Esophagus muscularis mucosa (tissue), 4 donors: Measurements from ENCODE around the gene COBL. TPM values are rescaled to one million over a fixed set of nuclear protein-coding genes. Genes with fewer than 3 reads are reported as not detected.

ENCODE experiments used
- DNase-seq: peaks from one replicate; pipeline ENCODE4 v3.0.0-alpha.2; 2017; ENCODE audit errors: extremely low spot score
- H3K27ac ChIP-seq, 4 donors: fragments of 200-600 bp; sonication (generic); replicated peaks in 1 of 4; 1 replicate in 3 of 4; 2 replicates in 1 of 4; pipeline ENCODE4 v1.5.1; 2016 to 2019; ENCODE audit warnings: mild to moderate bottlenecking in 1 of 4
- H3K27me3 ChIP-seq, 4 donors: fragments of 200-600 bp; sonication (generic); one replicate each; pipeline versions ENCODE4 v1.5.1 to v1.6.0; 2016 to 2019
- H3K36me3 ChIP-seq, 4 donors: fragments of 200-600 bp; sonication (generic); one replicate each; pipeline ENCODE4 v1.5.1; 2016 to 2019
- H3K4me1 ChIP-seq, 4 donors: fragments of 200-600 bp; sonication (generic); one replicate each; pipeline ENCODE4 v1.5.1; 2016 to 2019
- H3K4me3 ChIP-seq, 4 donors: fragments of 200-600 bp; sonication (generic); 1 replicate in 2 of 4; 2 replicates in 2 of 4; pipeline ENCODE4 v1.5.1; 2016 to 2019; ENCODE audit warnings: mild to moderate bottlenecking in 4 of 4, moderate library complexity in 1 of 4
- H3K9me3 ChIP-seq, 4 donors: fragments of 200-600 bp; sonication (generic); 1 replicate in 3 of 4; 2 replicates in 1 of 4; pipeline ENCODE4 v1.5.1; 2016 to 2019
- EP300 ChIP-seq: sonication (generic); formaldehyde crosslinking; IDR thresholded peaks from one replicate; pipeline ENCODE4 v1.6.1; 2017; ENCODE audit warnings: antibody characterized with exemption
- POLR2A ChIP-seq: fragments of 450-650 bp; IDR thresholded peaks from one replicate; pipeline ENCODE4 v1.6.1; 2017; ENCODE audit warnings: antibody characterized with exemption, moderate library complexity, mild to moderate bottlenecking, low read depth
- POLR2AphosphoS5 ChIP-seq, 2 donors: sonication (generic); formaldehyde crosslinking; IDR thresholded peaks; one replicate each; pipeline ENCODE4 v1.6.1; 2017; ENCODE audit warnings: antibody characterized with exemption in 2 of 2
- WGBS: methylation state at CpG from one replicate; pipeline ENCODE4 v1.1.5; 2018; 5-methylcytosine and 5-hydroxymethylcytosine counted together
- intact Hi-C: fragments of 100-400 bp; cut with DNase I; formaldehyde crosslinking; loops from one replicate; pipeline ENCODE4 v1.15.1; 2023
- total RNA-seq, 4 donors: library from RNA; depleted of rRNA; stranded (reverse); fragments of >200 nt; gene quantifications; one replicate each; pipeline versions ENCODE4 v1.1.0 to v1.2.1, GENCODE V29; 2016
- TF ChIP-seq, protein P1 (sequence below), 3 experiments: fragments of 200-600 bp in 2 of 3; fragments of 450-650 bp in 1 of 3; sonication (generic) in 2 of 3; IDR thresholded peaks; one replicate each; pipeline ENCODE4 v1.5.1; 2017 to 2019; ENCODE audit warnings: antibody characterized with exemption in 3 of 3, mild to moderate bottlenecking in 2 of 3, moderate library complexity in 1 of 3

COBL gene
- total RNA-seq, 4 donors from 2014 or later = 29.8 to 51.4 (median 45.9) TPM

DNA sequence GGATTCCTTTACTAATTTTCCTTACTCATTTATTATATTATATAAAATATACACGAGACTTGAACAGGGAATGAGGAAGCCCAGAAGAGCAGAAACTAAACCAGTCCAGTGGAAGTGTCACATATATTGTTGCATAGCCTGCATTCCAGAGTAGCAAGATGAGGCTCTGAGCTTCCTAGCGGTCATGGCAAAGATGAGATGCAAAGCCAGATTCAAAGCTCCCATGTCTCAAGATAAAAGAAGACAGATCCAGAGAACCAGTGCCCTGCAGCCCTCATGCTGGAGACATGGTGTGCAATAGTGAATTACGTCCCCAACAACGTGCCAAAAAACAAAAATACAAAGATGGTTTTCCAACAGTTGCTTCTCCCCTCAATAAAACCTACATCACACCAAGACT is 59.7 kb downstream of the COBL start:
- Histone ChIP-seq H3K27ac (peak overlapping the region in 1 of 4 donors; percentile 0), H3K4me3 (no peak overlapping the region), H3K36me3 (no peaks in the 10 kb centered on the region), H3K9me3 (no peaks in the 10 kb centered on the region), H3K27me3 (no peaks in the 10 kb centered on the region), H3K4me1 (peaks cover 12 to 16% (median 14%) of the 10 kb centered on the region in 4 donors)
- WGBS = 88% methylated on average over 4 of the region's 4 CpGs
- intact Hi-C loops = no loop called here
- no peak for TF ChIP-seq EP300
- no peak for TF ChIP-seq POLR2A
- TF ChIP-seq, protein P1, sequence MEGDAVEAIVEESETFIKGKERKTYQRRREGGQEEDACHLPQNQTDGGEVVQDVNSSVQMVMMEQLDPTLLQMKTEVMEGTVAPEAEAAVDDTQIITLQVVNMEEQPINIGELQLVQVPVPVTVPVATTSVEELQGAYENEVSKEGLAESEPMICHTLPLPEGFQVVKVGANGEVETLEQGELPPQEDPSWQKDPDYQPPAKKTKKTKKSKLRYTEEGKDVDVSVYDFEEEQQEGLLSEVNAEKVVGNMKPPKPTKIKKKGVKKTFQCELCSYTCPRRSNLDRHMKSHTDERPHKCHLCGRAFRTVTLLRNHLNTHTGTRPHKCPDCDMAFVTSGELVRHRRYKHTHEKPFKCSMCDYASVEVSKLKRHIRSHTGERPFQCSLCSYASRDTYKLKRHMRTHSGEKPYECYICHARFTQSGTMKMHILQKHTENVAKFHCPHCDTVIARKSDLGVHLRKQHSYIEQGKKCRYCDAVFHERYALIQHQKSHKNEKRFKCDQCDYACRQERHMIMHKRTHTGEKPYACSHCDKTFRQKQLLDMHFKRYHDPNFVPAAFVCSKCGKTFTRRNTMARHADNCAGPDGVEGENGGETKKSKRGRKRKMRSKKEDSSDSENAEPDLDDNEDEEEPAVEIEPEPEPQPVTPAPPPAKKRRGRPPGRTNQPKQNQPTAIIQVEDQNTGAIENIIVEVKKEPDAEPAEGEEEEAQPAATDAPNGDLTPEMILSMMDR (IDR thresholded peaks at IDR 0.05) = no peak
- TF ChIP-seq POLR2AphosphoS5 (IDR thresholded peaks at IDR 0.05) = no peak
- no peak for DNase-seq

DNA sequence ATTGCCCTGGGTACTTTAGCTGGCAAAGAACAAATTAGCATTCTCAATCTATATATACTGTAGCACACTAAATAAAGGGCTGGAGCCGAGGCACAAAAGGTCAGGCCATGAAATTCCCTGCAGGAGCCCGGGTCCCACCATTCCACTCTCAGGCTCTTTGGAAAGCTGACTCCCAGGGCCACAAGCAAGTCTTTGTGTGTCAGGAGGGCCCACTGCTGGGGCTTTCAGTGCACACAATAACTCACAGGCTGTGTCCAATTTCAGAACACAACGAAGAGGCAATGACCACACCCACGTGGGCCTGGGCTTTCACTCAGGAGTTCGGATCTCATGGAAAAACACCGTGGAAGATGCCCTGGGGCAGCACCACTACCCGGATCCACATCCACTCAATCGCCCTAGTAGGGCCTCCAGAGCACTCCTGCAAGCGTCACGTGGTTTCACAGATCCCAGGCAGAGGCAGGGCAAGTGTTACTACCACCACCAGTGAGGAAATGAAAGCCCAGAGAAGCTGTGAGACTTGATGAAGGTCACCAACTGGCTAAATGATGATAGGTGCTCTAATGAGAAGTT is 60.3 kb downstream of the COBL start:
- Histone ChIP-seq H3K27me3 (no peaks in the 10 kb centered on the region), H3K27ac (peak overlapping the region in 1 of 4 donors; percentile 17)
- TF ChIP-seq EP300 = no peak
- no peak for TF ChIP-seq POLR2A
- TF ChIP-seq, protein P1 (IDR thresholded peaks at IDR 0.05) = no peak
- no peak for TF ChIP-seq POLR2AphosphoS5 (IDR thresholded peaks at IDR 0.05)

DNA sequence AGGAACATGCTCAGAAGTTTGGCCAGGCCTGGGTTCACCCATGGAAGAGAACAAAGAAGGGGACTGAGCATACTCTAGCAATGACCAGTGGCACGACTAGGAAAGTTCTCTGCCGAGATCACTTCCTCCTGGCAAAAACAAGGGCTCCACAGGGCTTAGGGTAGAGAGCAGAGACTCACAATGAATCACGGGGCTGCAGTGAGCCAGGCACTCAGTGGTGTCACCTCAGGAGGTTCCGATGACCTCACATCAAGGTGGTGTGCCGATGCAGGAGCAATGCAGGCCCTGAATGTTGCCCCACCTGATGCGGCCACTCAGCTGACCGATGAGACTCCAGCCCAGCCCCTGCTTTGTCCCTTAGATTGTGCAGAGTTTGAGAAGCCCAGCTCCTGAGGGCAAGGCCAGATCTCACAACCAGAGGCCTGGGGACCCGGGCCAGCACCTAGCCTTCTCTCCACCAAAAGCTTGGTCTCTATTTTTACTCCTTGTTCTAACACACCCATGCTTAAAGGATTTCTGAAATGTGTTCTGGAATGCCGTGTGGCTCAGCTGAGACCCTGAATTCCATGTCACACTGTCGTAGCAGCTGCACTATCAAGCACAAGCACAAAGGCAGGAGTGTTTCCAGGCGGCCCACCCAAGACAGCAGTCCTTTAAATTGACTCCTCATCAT is 60.9 kb downstream of the COBL start:
- peaks cover 6 to 17% (median 9%) of the 10 kb centered on the region in 4 donors for H3K4me1 ChIP-seq
- H3K27me3 ChIP-seq = no peaks in the 10 kb centered on the region
- no peaks in the 10 kb centered on the region for H3K36me3 ChIP-seq
- DNase-seq = no peak
- peak overlapping the region in 2 of 4 donors; percentile 9 to 17 for H3K27ac ChIP-seq
- TF ChIP-seq POLR2AphosphoS5 (IDR thresholded peaks at IDR 0.05) = no peak
- TF ChIP-seq, protein P1 (IDR thresholded peaks at IDR 0.05) = no peak
- no peak for TF ChIP-seq EP300
- no peak for TF ChIP-seq POLR2A
- 83% methylated on average over 11 of the region's 11 CpGs for WGBS
- no peaks in the 10 kb centered on the region for H3K9me3 ChIP-seq
- H3K4me3 ChIP-seq = no peak overlapping the region
- intact Hi-C loops = no loop called here

More for the DNA sequence above, 60.3 kb downstream of the COBL start:
- intact Hi-C loops = no loop called here
- peaks cover 9 to 17% (median 11%) of the 10 kb centered on the region in 4 donors for H3K4me1 ChIP-seq
- H3K9me3 ChIP-seq = no peaks in the 10 kb centered on the region
- DNase-seq = no peak
- no peaks in the 10 kb centered on the region for H3K36me3 ChIP-seq
- WGBS = 78% methylated on average over 10 of the region's 10 CpGs
- no peak overlapping the region for H3K4me3 ChIP-seq

DNA sequence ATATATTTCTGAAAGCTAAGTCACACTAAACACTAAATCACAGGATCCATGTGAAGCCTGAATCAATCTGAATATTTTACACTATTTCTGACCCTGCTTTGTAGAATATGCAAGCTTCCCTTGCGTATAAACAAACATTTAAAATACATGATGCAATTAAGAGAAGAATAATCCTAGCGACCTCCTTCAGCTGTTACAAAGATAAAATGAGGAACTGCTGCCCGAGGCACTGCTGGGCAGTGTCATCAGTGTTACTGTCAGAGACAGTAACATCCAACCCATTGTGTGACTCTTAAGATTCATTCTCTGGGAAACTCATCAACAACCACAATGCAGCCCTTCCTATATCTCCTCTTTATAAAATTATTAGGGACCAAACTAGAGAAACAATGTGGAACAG is 61.6 kb downstream of the COBL start:
- Histone ChIP-seq H3K27ac (peak overlapping the region in 1 of 4 donors; percentile 9), H3K36me3 (no peaks in the 10 kb centered on the region), H3K9me3 (no peaks in the 10 kb centered on the region), H3K27me3 (no peaks in the 10 kb centered on the region), H3K4me1 (peaks cover 4 to 15% (median 10%) of the 10 kb centered on the region in 4 donors), H3K4me3 (no peak overlapping the region)
- intact Hi-C loops = no loop called here
- no peak for DNase-seq
- 83% methylated on average over 3 of the region's 3 CpGs for WGBS
- TF ChIP-seq POLR2A (no peak), POLR2AphosphoS5 (IDR thresholded peaks at IDR 0.05) (no peak), EP300 (no peak)
- TF ChIP-seq, protein P1 (IDR thresholded peaks at IDR 0.05) = no peak
